ENCODE measurements around the gene ANKRD23.

GRCh38 chr2:96839875-96840850 is 3.7 kb downstream of the ANKRD23 start:
- no peak for TF ChIP-seq CTCF (IDR thresholded peaks at IDR 0.05; ENCODE audit: control extremely low read depth in 1 of 3, insufficient read depth in 1 of 3, low read depth in 1 of 3, low read length in 3 of 3)
- TF ChIP-seq TAF1 (IDR thresholded peaks at IDR 0.05; ENCODE audit: low read depth, low read length), result no peak
- no peak; the same call in 1 of the 2 replicates for TF ChIP-seq POLR2AphosphoS5 (IDR thresholded peaks at IDR 0.05; ENCODE audit: low read depth, low read length)
- TF ChIP-seq FOSL1 (IDR thresholded peaks at IDR 0.05; ENCODE audit: insufficient read depth, low read depth, low read length), result no peak
- TF ChIP-seq MAX (IDR thresholded peaks at IDR 0.05), result no peak
- no peak for TF ChIP-seq RNF2 (IDR thresholded peaks at IDR 0.05; ENCODE audit: borderline replicate concordance, low read depth, low read length, missing control alignments, poor library complexity, severe bottlenecking)
- TF ChIP-seq NRF1 (IDR thresholded peaks at IDR 0.05; ENCODE audit: low read depth, low read length), result no peak
- TF ChIP-seq KDM1A (IDR thresholded peaks at IDR 0.05; ENCODE audit: borderline replicate concordance, low read length), result no peak
- no peak for TF ChIP-seq CHD1 (IDR thresholded peaks at IDR 0.05; ENCODE audit: low read depth, low read length)
- TF ChIP-seq E2F6 (IDR thresholded peaks at IDR 0.05), result no peak
- TF ChIP-seq CHD2 (IDR thresholded peaks at IDR 0.05; ENCODE audit: low read length), result no peak
- TF ChIP-seq USF2 (IDR thresholded peaks at IDR 0.05; ENCODE audit: low read length), result no peak
- no peak for TF ChIP-seq ZNF274 (IDR thresholded peaks at IDR 0.05; ENCODE audit: borderline replicate concordance, extremely low read depth, low read length)

All from H1 (cell line).